A673 (cell line): ENCODE measurements around the gene OVCH1.

ENCODE experiments used
- CTCF ChIP-seq: fragments of 300-800, 200-600 bp; sonication (generic); conservative IDR thresholded peaks from 2 replicates; pipeline ENCODE4 v1.5.1; 2017; ENCODE audit warnings: low read depth, mild to moderate bottlenecking, antibody characterized with exemption, low read length, moderate library complexity, mixed read lengths
- EZH2 ChIP-seq: fragments of 200-600 bp; sonication (generic); IDR thresholded peaks from 2 replicates; pipeline ENCODE4 v1.6.1; 2017; ENCODE audit warnings: borderline replicate concordance, low read depth, mild to moderate bottlenecking, mixed read lengths, antibody characterized with exemption, low read length; ENCODE audit not compliant: poor library complexity, severe bottlenecking

GRCh38 chr12:29439506-29439905 is 58.0 kb downstream of the OVCH1 start:
- TF ChIP-seq CTCF (no peak), EZH2 (no peak)
